ENCODE measurements around the gene RAB1A.

GRCh38 chr2:65113816-65114215 is 16.1 kb downstream of the RAB1A start:
- TF ChIP-seq CTCF (IDR thresholded peaks at IDR 0.05; ENCODE audit: low read depth, low read length, poor library complexity, severe bottlenecking) (no peak), EZH2phosphoT487 (IDR thresholded peaks at IDR 0.05; ENCODE audit: borderline replicate concordance, low read length) (no peak)

Measured in DOHH2 (cell line).